T-cell (primary cell): ENCODE results near the gene CAV1. TPM values are rescaled to one million over a fixed set of nuclear protein-coding genes. Genes with fewer than 3 reads are reported as not detected.

Experiments
- ATAC-seq, 4 experiments: fragments of 200-7000 bp in 3 of 4; fragments of 150-1000 bp in 1 of 4; cut with Tn5 transposase; replicated peaks in 1 of 4; 1 replicate in 3 of 4; 2 replicates in 1 of 4; pipeline ENCODE4 v1.10.0; 2021; ENCODE audit warnings: moderate library complexity in 3 of 4, mild to moderate bottlenecking in 2 of 4, moderate number of reproducible peaks in 1 of 4
- CTCF ChIA-PET, 2 donors: fragments of 300-600 bp; sonication (Branson Sonifier 250); formaldehyde crosslinking; loops; one replicate each; lab custom pipeline; 2022; ENCODE audit warnings: antibody characterized with exemption in 2 of 2; lab: Charles Lee
- POLR2A ChIA-PET, 2 donors: fragments of 300-600 bp; sonication (Branson Sonifier 250); formaldehyde crosslinking; loops; one replicate each; lab custom pipeline; 2022; ENCODE audit warnings: antibody characterized with exemption in 2 of 2; lab: Charles Lee
- DNase-seq, 35 experiments: peaks; one replicate each; pipeline versions ENCODE4 v3.0.0 to v3.0.0-alpha.2; 2013 to 2023
- H3K27ac ChIP-seq: one replicate; pipeline ENCODE4 v1.5.1; 2013; ENCODE audit warnings: low read length
- H3K27me3 ChIP-seq, 2 experiments: replicated peaks in 1 of 2; 1 replicate in 1 of 2; 2 replicates in 1 of 2; pipeline versions ENCODE4 v1.6.1 to v1.7.0; 2013; ENCODE audit warnings: low read length in 1 of 2, mixed read lengths in 1 of 2; ENCODE audit not compliant: control insufficient read depth in 2 of 2, insufficient read depth in 2 of 2; ENCODE audit errors: extremely low read depth in 1 of 2
- H3K36me3 ChIP-seq, 2 donors: 1 replicate in 1 of 2; 2 replicates in 1 of 2; pipeline versions ENCODE4 v1.6.1 to v1.7.0; 2013; ENCODE audit warnings: low read length in 1 of 2; ENCODE audit not compliant: control insufficient read depth in 2 of 2, insufficient read depth in 1 of 2; ENCODE audit errors: extremely low read depth in 1 of 2
- H3K4me1 ChIP-seq, 2 experiments: 1 replicate in 1 of 2; 2 replicates in 1 of 2; pipeline versions ENCODE4 v1.6.1 to v1.7.0; 2013; ENCODE audit warnings: low read length in 2 of 2, mixed read lengths in 1 of 2; ENCODE audit not compliant: insufficient read depth in 2 of 2, control insufficient read depth in 1 of 2; ENCODE audit errors: extremely low read depth in 1 of 2
- H3K4me3 ChIP-seq, 2 donors: 1 replicate in 1 of 2; 2 replicates in 1 of 2; pipeline versions ENCODE4 v1.5.1 to v1.7.0; 2013; ENCODE audit warnings: mild to moderate bottlenecking in 2 of 2, low read length in 1 of 2, moderate library complexity in 1 of 2; ENCODE audit not compliant: control insufficient read depth in 1 of 2; ENCODE audit errors: extremely low read depth in 1 of 2
- H3K9me3 ChIP-seq: 2 replicates; pipeline ENCODE4 v1.7.0; 2013
- H3K27ac Mint-ChIP-seq, 2 donors: one replicate each; pipeline ENCODE4 v1.8.0; 2020 to 2021; ENCODE audit warnings: mild to moderate bottlenecking in 2 of 2, mixed read lengths in 2 of 2
- H3K27me3 Mint-ChIP-seq, 2 donors: one replicate each; pipeline ENCODE4 v1.8.0; 2021 to 2022; ENCODE audit warnings: mixed read lengths in 2 of 2
- H3K36me3 Mint-ChIP-seq: one replicate; pipeline ENCODE4 v1.8.0; 2021; ENCODE audit warnings: mixed read lengths
- H3K4me1 Mint-ChIP-seq, 3 donors: one replicate each; pipeline ENCODE4 v1.8.0; 2020 to 2022; ENCODE audit warnings: mixed read lengths in 3 of 3, mild to moderate bottlenecking in 1 of 3
- H3K4me3 Mint-ChIP-seq, 3 donors: one replicate each; pipeline ENCODE4 v1.8.0; 2020 to 2022; ENCODE audit warnings: mild to moderate bottlenecking in 3 of 3, mixed read lengths in 3 of 3, moderate library complexity in 3 of 3
- H3K9me3 Mint-ChIP-seq, 3 donors: one replicate each; pipeline ENCODE4 v1.8.0; 2020 to 2022; ENCODE audit warnings: mixed read lengths in 3 of 3
- WGBS: methylation state at CpG from one replicate; pipeline ENCODE4 v1.1.5; 2013; ENCODE audit warnings: missing lambda C conversion rate; ENCODE audit not compliant: insufficient coverage; 5-methylcytosine and 5-hydroxymethylcytosine counted together
- total RNA-seq, 35 experiments: library from RNA in 6 of 35; stranded (reverse) in 6 of 35; fragments of 120-200 nt in 1 of 35; gene quantifications; one replicate each; pipeline versions ENCODE4 v1.2.1 to v1.2.4 and lab custom pipeline; 2013 to 2026

CAV1 gene
- total RNA-seq, 5 donors from 2014 or later (not counting 1 experiment from before 2014, with no cell fraction given) = 0.25 to 1.4 (median 0.98) TPM; not detected in 1

DNA sequence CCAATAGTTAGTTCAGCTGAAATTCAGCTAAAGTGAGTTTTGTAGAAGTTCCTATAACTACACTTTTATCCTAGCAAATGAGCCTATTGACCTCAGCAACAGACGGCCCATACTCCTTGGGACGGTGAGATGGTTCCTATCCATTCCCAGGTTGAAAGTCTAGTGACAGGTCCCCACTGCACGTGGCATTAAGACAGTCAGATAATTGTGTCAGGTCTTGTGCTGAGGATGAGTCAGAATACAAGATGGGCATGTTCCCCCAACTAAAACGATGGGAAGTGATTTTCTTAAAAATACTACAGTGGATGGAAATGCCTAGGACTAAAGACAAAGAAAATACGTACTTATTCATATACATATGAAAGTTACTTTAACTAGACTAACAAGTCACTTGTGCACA, 2.1 kb downstream of the CAV1 start:
- no peak for ATAC-seq
- no peak overlapping the region for H3K4me3 ChIP-seq

DNA sequence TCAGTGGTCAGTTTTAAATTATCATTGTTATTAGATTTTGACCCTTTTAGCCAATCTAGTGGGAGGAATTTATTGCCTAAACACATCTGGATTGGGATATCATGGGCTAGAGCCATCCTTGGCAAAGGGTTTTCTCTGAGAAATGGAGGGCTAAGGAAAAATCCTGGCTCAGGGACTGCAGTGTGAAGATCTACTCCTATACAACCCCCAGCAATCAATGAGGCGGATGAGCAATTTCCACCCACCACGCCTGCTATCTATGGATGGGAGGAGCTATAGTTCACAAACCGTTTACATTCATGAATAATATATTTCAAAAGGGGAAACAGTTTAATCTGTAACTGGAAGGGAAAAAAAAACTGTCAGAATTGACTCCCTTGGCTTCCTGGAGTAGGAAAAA, 2.7 kb downstream of the CAV1 start:
- Mint-ChIP-seq H3K4me1 (peaks cover 24 to 32% (median 24%) of the 10 kb centered on the region in 3 donors), H3K9me3 (no peaks in the 10 kb centered on the region), H3K4me3 (peak overlapping the region in 1 of 3 donors; percentile 81), H3K27me3 (peaks cover 55 to 65% of the 10 kb centered on the region in 2 donors), H3K27ac (no peak overlapping the region), H3K36me3 (no peaks in the 10 kb centered on the region)
- peaks cover 6 to 22% of the 10 kb centered on the region in 2 experiments for H3K4me1 ChIP-seq
- H3K9me3 ChIP-seq = no peaks in the 10 kb centered on the region
- ChIA-PET POLR2A (interaction anchor here (0.6 kb wide), 2 partner anchors 328 to 389 kb away, joined by 4 to 7 read pairs; no protein-coding TSS in a partner anchor), CTCF (interaction anchor here in 1 of 2 donors (1.1 kb wide), 1 partner anchor 325 kb away, joined by 3 read pairs; no protein-coding TSS in a partner anchor)
- ATAC-seq (no peak), DNase-seq (no peak)
- H3K27me3 ChIP-seq = peaks cover 0 to 31% of the 10 kb centered on the region in 2 experiments
- H3K4me3 ChIP-seq = no peak overlapping the region
- no peaks in the 10 kb centered on the region for H3K36me3 ChIP-seq
- no peak overlapping the region for H3K27ac ChIP-seq
- no CpG with 5 or more reads among the region's 3 CpGs for WGBS

More for the DNA sequence above, 2.1 kb downstream of the CAV1 start:
- Mint-ChIP-seq H3K27me3 (peaks cover 56 to 69% of the 10 kb centered on the region in 2 donors), H3K4me3 (peak overlapping the region; percentile 76 to 81 (median 79)), H3K27ac (no peak overlapping the region), H3K4me1 (peaks cover 24 to 32% (median 24%) of the 10 kb centered on the region in 3 donors), H3K36me3 (no peaks in the 10 kb centered on the region), H3K9me3 (no peaks in the 10 kb centered on the region)
- Histone ChIP-seq H3K27me3 (peaks cover 0 to 31% of the 10 kb centered on the region in 2 experiments), H3K9me3 (no peaks in the 10 kb centered on the region), H3K27ac (no peak overlapping the region), H3K4me1 (peaks cover 6 to 22% of the 10 kb centered on the region in 2 experiments), H3K36me3 (no peaks in the 10 kb centered on the region)
- DNase-seq = no peak
- 76% methylated on average over 2 of the region's 5 CpGs for WGBS
- CTCF ChIA-PET = interaction anchor here (0.6 to 1.7 kb wide), 10 partner anchors 9 to 390 kb away, joined by 3 to 8 read pairs (median 4); no protein-coding TSS in a partner anchor
- POLR2A ChIA-PET = interaction anchor here (0.6 kb wide), 2 partner anchors 328 to 389 kb away, joined by 4 to 7 read pairs; no protein-coding TSS in a partner anchor

DNA sequence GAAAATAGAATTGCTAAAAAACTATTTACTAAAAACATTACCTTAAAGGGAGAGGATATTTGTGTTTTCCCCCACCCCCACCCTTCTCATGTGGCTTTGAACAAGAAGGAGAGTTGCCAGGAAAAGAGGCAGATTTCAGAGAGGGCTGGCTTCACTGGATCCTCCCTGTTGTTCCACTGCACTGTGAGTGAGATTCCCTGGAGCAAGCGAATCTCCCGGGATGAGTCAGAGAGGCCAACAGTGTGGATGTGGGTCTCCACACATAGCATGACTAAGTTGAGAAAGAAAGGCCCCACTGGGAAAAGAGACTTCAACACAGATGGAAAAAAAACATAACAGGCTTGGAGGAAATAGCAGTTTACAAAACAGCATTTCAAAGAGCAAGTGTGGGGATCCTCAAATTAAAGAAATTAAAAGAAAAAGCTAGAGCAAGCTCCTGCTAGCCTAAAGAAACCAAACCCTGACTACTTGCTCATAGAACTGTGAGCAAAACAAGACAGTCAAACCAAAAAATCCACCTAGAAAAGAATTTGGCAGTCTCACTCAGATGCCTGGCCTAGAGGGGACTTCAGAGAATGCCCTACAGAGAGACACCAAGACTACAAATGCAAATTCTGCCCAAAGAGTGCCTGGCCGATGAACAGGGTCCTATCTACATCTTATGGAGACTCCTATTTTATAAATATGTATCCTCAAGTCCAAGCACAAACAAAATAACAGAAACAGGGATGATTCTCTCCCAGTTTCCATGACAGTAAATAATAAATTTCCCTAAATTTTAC, 3.4 kb downstream of the CAV1 start:
- Histone ChIP-seq H3K27ac (no peak overlapping the region), H3K4me3 (no peak overlapping the region), H3K36me3 (no peaks in the 10 kb centered on the region), H3K27me3 (peaks cover 0 to 27% of the 10 kb centered on the region in 2 experiments), H3K4me1 (peaks cover 6 to 22% of the 10 kb centered on the region in 2 experiments), H3K9me3 (no peaks in the 10 kb centered on the region)
- Mint-ChIP-seq H3K4me1 (peaks cover 24 to 30% (median 24%) of the 10 kb centered on the region in 3 donors), H3K36me3 (no peaks in the 10 kb centered on the region), H3K4me3 (no peak overlapping the region), H3K27me3 (peaks cover 54 to 63% of the 10 kb centered on the region in 2 donors), H3K9me3 (no peaks in the 10 kb centered on the region), H3K27ac (no peak overlapping the region)
- 100% methylated on average over 2 of the region's 3 CpGs for WGBS
- CTCF ChIA-PET = no interaction called here
- ATAC-seq = no peak
- POLR2A ChIA-PET = interaction anchor here (0.6 to 0.7 kb wide), 2 partner anchors 16 to 708 kb away, joined by 3 read pairs; no protein-coding TSS in a partner anchor
- no peak for DNase-seq

DNA sequence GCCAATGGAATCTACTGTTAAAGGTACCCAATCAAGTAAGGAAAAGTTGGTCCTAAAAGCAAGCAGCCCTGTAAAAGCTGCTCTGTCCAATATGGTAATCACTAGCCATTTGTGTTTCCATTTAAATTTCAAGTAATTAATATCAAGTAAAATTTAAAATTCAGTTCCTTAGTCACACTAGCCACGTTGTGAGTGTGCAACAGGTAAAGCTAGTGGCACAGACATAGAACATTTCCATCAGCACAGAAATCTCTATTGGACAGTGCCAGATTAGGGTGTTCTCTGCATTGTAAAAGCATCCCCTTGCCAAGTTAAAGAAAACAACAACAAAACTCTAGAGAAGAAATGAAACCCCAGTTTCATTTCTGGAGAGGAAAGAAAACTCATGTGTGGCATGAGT, 4.4 kb downstream of the CAV1 start:
- WGBS = no CpG with 5 or more reads among the region's 1 CpG
- ChIA-PET POLR2A (interaction anchor here in 1 of 2 donors (0.7 kb wide), 1 partner anchor 17 kb away, joined by 3 read pairs; no protein-coding TSS in a partner anchor), CTCF (no interaction called here)
- Mint-ChIP-seq H3K4me3 (no peak overlapping the region), H3K36me3 (no peaks in the 10 kb centered on the region), H3K4me1 (peaks cover 23 to 25% (median 24%) of the 10 kb centered on the region in 3 donors), H3K27me3 (peaks cover 48 to 54% of the 10 kb centered on the region in 2 donors), H3K9me3 (no peaks in the 10 kb centered on the region), H3K27ac (no peak overlapping the region)
- Histone ChIP-seq H3K27ac (no peak overlapping the region), H3K27me3 (peaks cover 0 to 27% of the 10 kb centered on the region in 2 experiments), H3K36me3 (no peaks in the 10 kb centered on the region), H3K4me1 (peaks cover 6 to 22% of the 10 kb centered on the region in 2 experiments), H3K4me3 (no peak overlapping the region), H3K9me3 (no peaks in the 10 kb centered on the region)
- no peak for DNase-seq
- no peak for ATAC-seq

DNA sequence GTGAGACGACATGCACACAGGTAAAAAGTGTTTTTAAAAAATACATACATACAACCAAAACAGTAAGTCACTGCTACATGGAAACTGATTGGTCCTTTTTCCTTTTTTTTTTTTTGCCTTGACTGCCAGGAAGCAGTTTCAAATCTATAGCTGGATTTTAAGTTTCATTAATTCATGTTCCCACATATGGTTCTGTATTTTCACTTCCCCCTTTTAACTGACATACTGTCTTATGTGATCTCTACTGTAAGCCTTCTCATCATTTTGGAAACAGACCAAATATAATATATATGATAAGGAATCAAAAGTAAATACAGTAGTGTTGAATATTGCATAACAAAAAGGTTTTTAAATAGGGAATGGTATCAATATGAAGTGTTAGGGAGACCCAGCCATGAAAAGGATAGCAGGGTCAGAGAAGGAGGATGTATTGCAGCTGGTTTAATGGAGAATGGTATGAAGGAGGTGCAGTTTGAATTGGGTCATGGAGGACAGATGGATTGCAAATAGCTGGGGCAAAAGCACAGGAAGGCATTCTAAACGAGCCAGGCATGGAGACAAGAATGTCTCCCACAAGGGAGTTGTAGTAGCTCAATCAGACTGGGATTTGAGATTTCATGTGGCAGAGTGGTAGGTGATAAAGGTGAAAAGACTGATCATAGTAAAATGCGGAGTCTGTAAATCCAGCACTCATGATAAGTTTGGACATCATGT, 5.4 kb downstream of the CAV1 start:
- Histone ChIP-seq H3K9me3 (no peaks in the 10 kb centered on the region), H3K4me1 (peaks cover 3 to 14% of the 10 kb centered on the region in 2 experiments), H3K27me3 (peaks cover 0 to 18% of the 10 kb centered on the region in 2 experiments), H3K36me3 (no peaks in the 10 kb centered on the region), H3K4me3 (no peak overlapping the region), H3K27ac (no peak overlapping the region)
- Mint-ChIP-seq H3K27me3 (peaks cover 40 to 45% of the 10 kb centered on the region in 2 donors), H3K27ac (no peak overlapping the region), H3K4me1 (peaks cover 14 to 16% (median 16%) of the 10 kb centered on the region in 3 donors), H3K4me3 (no peak overlapping the region), H3K36me3 (no peaks in the 10 kb centered on the region), H3K9me3 (no peaks in the 10 kb centered on the region)
- CTCF ChIA-PET = interaction anchor here in 1 of 2 donors (1.0 kb wide), 1 partner anchor 353 kb away, joined by 4 read pairs; no protein-coding TSS in a partner anchor
- WGBS = 78% methylated on average over 2 of the region's 3 CpGs
- POLR2A ChIA-PET = interaction anchor here in 1 of 2 donors (0.6 kb wide), 2 partner anchors 20 to 801 kb away, joined by 4 to 6 read pairs; no protein-coding TSS in a partner anchor
- ATAC-seq (no peak), DNase-seq (no peak)
